Prostate gland (tissue), 2 donors: ENCODE measurements around the gene CDRT15L2.
"Not testable (repeated sequence)": the region's sequence is repeated elsewhere in the genome, so short reads cannot be mapped to it uniquely, and the experiment has no call there.

ENCODE experiments used
- POLR2AphosphoS5 ChIP-seq: sonication (generic); formaldehyde crosslinking; IDR thresholded peaks from one replicate; pipeline ENCODE4 v1.6.1; 2017; ENCODE audit warnings: antibody characterized with exemption
- TF ChIP-seq, protein P1 (sequence below), 4 experiments: fragments of 200-600 bp in 2 of 4; fragments of 450-650 bp in 2 of 4; sonication (generic) in 2 of 4; IDR thresholded peaks; 1 replicate in 3 of 4; 2 replicates in 1 of 4; pipeline ENCODE4 v1.5.1; 2016 to 2019; ENCODE audit warnings: antibody characterized with exemption in 4 of 4, mild to moderate bottlenecking in 2 of 4, moderate library complexity in 2 of 4

- TF ChIP-seq, protein P1, sequence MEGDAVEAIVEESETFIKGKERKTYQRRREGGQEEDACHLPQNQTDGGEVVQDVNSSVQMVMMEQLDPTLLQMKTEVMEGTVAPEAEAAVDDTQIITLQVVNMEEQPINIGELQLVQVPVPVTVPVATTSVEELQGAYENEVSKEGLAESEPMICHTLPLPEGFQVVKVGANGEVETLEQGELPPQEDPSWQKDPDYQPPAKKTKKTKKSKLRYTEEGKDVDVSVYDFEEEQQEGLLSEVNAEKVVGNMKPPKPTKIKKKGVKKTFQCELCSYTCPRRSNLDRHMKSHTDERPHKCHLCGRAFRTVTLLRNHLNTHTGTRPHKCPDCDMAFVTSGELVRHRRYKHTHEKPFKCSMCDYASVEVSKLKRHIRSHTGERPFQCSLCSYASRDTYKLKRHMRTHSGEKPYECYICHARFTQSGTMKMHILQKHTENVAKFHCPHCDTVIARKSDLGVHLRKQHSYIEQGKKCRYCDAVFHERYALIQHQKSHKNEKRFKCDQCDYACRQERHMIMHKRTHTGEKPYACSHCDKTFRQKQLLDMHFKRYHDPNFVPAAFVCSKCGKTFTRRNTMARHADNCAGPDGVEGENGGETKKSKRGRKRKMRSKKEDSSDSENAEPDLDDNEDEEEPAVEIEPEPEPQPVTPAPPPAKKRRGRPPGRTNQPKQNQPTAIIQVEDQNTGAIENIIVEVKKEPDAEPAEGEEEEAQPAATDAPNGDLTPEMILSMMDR (IDR thresholded peaks at IDR 0.05) = not testable (repeated sequence)
- not testable (repeated sequence) for TF ChIP-seq POLR2AphosphoS5
Observed at GRCh38 chr17:20589454-20589810, 9.9 kb downstream of the CDRT15L2 start.
